Muscle of leg (tissue), 11 donors: ENCODE data around the gene BCO2. TPM values are rescaled to one million over a fixed set of nuclear protein-coding genes. Genes with fewer than 3 reads are reported as not detected.
A peak's percentile ranks its signal among the peaks of the same experiment; 100 is the strongest.

Experiments
- DNase-seq: peaks from one replicate; pipeline ENCODE4 v3.0.0; 2013
- H3K27ac ChIP-seq: one replicate; pipeline ENCODE4 v1.5.1; 2013; ENCODE audit warnings: mild to moderate bottlenecking, low read length, control low read depth
- H3K27me3 ChIP-seq: one replicate; pipeline ENCODE4 v1.6.1; 2013; ENCODE audit warnings: low read length; ENCODE audit not compliant: control insufficient read depth, insufficient read depth
- H3K36me3 ChIP-seq: one replicate; pipeline ENCODE4 v1.6.1; 2013; ENCODE audit warnings: low read length; ENCODE audit not compliant: control insufficient read depth, insufficient read depth
- H3K4me1 ChIP-seq: one replicate; pipeline ENCODE4 v1.6.1; 2013; ENCODE audit warnings: low read length; ENCODE audit not compliant: control insufficient read depth, insufficient read depth
- H3K4me3 ChIP-seq: one replicate; pipeline ENCODE4 v1.5.1; 2013; ENCODE audit warnings: low read length, control low read depth
- H3K9me3 ChIP-seq: replicated peaks from 2 replicates; pipeline ENCODE4 v1.6.1; 2013; ENCODE audit warnings: low read depth, low read length; ENCODE audit not compliant: control insufficient read depth
- WGBS: methylation state at CpG from one replicate; pipeline ENCODE4 v1.1.5; 2013; ENCODE audit warnings: missing lambda C conversion rate; ENCODE audit not compliant: insufficient coverage; 5-methylcytosine and 5-hydroxymethylcytosine counted together
- polyA plus RNA-seq, 8 donors: library from polyadenylated mRNA; unstranded; fragments of 120-200 nt; gene quantifications; one replicate each; pipeline versions ENCODE4 v1.2.1 to v1.2.3, GENCODE V29; 2013; ENCODE audit warnings: inconsistent platforms in 1 of 8, low replicate concordance in 1 of 8; ENCODE audit not compliant: insufficient read length in 8 of 8, insufficient read depth in 1 of 8
- total RNA-seq: library from RNA; stranded (reverse); fragments of 120-200 nt; gene quantifications from one replicate; pipeline ENCODE4 v1.2.4, GENCODE V29; 2013

The BCO2 gene
- total and polyA plus RNA-seq, 9 donors = 5.3 to 13.6 (median 8.3) TPM

DNA sequence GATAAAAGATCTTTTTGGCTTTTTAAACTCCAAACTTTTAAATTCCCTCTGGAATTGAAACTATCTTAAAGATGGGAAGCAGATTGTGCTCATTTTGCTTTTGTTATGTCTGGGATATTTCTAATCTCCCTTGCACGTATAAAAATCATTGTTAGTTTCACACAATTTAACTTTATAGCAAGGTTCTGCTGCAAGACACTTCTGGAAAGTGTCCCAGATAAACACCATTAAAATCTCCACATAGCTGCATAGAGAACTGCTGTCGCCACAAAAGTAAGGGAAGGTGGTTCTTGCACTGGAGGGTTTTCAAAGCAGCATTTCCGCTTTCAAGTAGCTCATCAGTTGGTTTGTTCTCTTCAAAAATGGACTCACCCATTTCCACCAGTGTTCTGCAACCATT, 62.7 kb downstream of the BCO2 start:
- no CpG with 5 or more reads among the region's 3 CpGs for WGBS
- DNase-seq = no peak
- H3K36me3 ChIP-seq = peaks cover 31% of the 10 kb centered on the region

DNA sequence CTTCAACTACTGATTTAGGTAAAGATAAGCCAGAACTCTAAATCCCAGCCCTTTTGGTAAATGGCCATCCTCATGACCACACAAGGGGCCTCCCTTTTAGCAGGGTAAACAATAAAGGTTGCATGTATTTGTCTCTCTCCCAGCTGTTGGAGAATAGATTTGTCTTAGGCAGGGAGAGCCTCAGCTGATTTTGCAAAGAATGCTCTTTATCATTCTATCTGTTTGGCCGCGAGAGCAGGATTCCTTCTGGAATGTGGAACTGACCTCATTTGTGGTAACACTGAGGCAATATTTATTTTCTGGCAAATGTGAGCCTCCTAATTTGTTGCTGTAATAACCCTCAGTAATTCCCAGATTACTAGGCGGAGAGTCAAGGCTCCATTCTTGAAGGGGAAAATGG, 66.2 kb downstream of the BCO2 start:
- Histone ChIP-seq H3K36me3 (peaks cover 21% of the 10 kb centered on the region), H3K27me3 (no peaks in the 10 kb centered on the region), H3K9me3 (peaks cover 3% of the 10 kb centered on the region), H3K4me3 (no peak overlapping the region), H3K4me1 (no peaks in the 10 kb centered on the region), H3K27ac (no peak overlapping the region)
- no peak for DNase-seq
- WGBS = 93% methylated on average over 2 of the region's 3 CpGs

More for the DNA sequence above, 62.7 kb downstream of the BCO2 start:
- Histone ChIP-seq H3K4me1 (no peaks in the 10 kb centered on the region), H3K4me3 (no peak overlapping the region), H3K27me3 (no peaks in the 10 kb centered on the region), H3K27ac (no peak overlapping the region), H3K9me3 (no peaks in the 10 kb centered on the region)

DNA sequence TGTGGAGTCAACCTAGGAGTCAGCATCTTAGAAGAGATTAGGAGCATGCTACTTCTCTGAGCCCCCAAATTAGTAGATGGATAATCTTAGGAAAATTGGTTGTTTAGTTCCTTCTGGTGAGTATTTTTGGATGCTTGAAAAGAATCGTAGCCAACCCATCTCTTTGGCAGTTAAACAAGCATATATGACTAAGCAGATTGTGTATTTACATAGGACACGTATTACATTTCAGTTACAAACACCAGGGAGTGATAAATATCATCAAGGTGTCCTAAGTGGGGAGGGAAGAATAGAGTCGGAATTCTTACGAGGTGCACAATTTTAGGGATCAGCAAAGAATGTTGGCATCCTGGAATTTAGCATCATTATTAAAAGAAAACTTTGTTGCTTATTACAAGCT, 71.9 kb downstream of the BCO2 start:
- WGBS = no CpG with 5 or more reads among the region's 4 CpGs
- DNase-seq = no peak
- no peak overlapping the region for H3K27ac ChIP-seq
- H3K4me3 ChIP-seq = no peak overlapping the region
- H3K27me3 ChIP-seq = no peaks in the 10 kb centered on the region
- H3K36me3 ChIP-seq = no peaks in the 10 kb centered on the region
- H3K9me3 ChIP-seq = peaks cover 3% of the 10 kb centered on the region
- H3K4me1 ChIP-seq = no peaks in the 10 kb centered on the region

DNA sequence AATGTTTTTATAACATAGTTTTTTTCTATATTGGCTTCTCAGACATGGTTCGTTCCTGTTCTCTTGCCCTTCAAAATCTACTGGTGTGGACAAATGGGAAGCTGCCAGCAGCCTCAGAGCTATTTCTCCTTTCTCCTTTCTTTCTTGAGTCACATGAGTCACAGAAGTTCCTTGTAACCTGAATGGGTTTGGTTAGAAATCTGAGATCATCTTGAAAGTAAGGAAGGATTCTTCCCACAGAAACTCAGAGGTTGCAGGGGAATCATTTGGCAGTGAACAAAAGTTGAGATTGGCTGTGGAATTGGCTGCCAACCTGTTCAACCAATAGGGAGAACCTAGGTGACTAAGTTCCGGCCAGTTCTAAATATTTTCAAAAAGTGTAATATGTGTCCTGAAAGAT, 72.9 kb downstream of the BCO2 start:
- Histone ChIP-seq H3K36me3 (no peaks in the 10 kb centered on the region), H3K9me3 (peaks cover 3% of the 10 kb centered on the region), H3K27ac (no peak overlapping the region), H3K27me3 (no peaks in the 10 kb centered on the region), H3K4me1 (no peaks in the 10 kb centered on the region), H3K4me3 (no peak overlapping the region)
- peak; percentile 15 for DNase-seq
- no CpG with 5 or more reads among the region's 2 CpGs for WGBS

DNA sequence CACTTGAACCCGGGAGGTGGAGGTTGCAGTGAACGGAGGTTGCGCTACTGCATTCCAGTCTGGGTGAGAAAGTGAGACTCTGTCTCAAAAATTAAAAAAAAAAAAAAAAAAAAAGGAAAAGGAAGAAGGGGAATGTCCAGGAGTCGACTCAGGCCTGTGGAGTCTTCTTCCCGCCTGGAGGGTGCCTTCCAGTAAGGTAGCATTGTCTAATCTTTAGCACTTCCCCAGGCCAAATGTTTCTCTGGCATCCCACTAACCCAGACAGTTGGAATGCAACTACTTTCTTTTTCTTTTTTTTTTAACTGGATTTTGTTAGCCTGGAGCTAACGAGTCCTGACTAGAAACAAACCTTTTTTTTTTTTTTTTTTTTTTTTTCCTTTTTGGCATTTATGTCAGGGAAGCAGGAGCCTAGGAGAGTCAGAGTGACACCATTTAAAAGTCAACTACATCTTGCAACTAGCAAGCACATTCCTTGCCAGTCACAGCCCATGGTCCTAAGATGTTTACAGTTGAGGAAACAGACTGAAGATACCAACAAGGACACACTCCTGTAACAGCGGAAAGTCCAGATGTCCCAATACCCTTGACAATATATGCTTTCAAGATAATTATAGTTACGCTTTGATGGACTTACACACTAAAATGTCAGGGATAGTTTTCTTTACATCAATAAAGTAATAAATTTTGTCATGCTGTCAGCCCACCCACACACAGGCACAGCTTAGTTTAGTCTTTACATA, 74.7 kb downstream of the BCO2 start:
- DNase-seq = no peak

GRCh38 chr11:112253605-112254242, 78.4 kb downstream of the BCO2 start:
- H3K27me3 ChIP-seq = no peaks in the 10 kb centered on the region
- H3K9me3 ChIP-seq = no peaks in the 10 kb centered on the region
- H3K4me3 ChIP-seq = no peak overlapping the region
- H3K4me1 ChIP-seq = no peaks in the 10 kb centered on the region
- no peak overlapping the region for H3K27ac ChIP-seq
- H3K36me3 ChIP-seq = no peaks in the 10 kb centered on the region
- DNase-seq = no peak
- no CpG with 5 or more reads among the region's 3 CpGs for WGBS

More for the DNA sequence above, 74.7 kb downstream of the BCO2 start:
- H3K4me3 ChIP-seq = no peak overlapping the region
- H3K36me3 ChIP-seq = no peaks in the 10 kb centered on the region
- H3K9me3 ChIP-seq = peaks cover 3% of the 10 kb centered on the region
- H3K27me3 ChIP-seq = no peaks in the 10 kb centered on the region
- WGBS = no CpG with 5 or more reads among the region's 8 CpGs
- H3K4me1 ChIP-seq = no peaks in the 10 kb centered on the region
- no peak overlapping the region for H3K27ac ChIP-seq

DNA sequence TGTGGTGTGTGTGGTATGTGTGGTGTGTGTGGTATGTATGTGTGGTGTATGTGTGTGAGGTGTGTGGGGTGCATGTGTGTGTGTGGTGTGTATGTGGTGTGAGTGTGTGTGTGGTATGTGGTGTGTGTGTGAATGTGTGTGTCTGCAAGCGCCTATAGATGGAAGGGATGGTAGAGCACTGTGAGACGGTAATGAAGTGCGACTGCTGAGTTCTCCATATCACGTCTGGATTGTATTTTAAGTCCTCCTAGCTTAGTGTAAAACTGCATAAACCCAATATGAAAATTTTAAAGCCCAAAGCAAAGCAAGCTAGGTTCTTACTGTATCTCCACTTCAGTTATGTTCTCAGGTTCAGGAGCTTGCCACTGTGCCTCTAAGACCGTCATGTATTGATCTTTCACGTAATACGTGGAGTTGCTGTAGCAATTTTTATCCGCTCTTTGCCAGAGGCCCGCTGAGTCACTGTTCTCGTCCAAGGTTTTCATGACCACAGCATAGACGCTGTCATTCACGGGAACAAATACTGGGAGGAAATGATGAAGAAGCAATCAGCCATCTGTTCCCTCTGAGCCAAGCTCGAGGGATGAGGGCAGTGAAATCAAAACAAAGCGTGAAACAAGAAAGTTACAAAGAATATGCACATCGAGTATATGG, 79.9 kb downstream of the BCO2 start:
- Histone ChIP-seq H3K4me3 (no peak overlapping the region), H3K27me3 (no peaks in the 10 kb centered on the region), H3K4me1 (no peaks in the 10 kb centered on the region), H3K9me3 (no peaks in the 10 kb centered on the region), H3K27ac (no peak overlapping the region), H3K36me3 (no peaks in the 10 kb centered on the region)
- DNase-seq = peak; percentile 26
- WGBS = 10% methylated on average over 7 of the region's 15 CpGs

GRCh38 chr11:112260490-112260889, 85.2 kb downstream of the BCO2 start, which contains the start of gene PLET1:
PLET1 (minus strand) TSS chr11:112260860; CDS start chr11:112260589, 271 bp downstream.
- 100% methylated on average over 1 of the region's 2 CpGs for WGBS
- DNase-seq = no peak

GRCh38 chr11:112265659-112266409, 90.5 kb downstream of the BCO2 start:
- no peaks in the 10 kb centered on the region for H3K9me3 ChIP-seq
- DNase-seq = no peak
- H3K36me3 ChIP-seq = no peaks in the 10 kb centered on the region
- H3K27ac ChIP-seq = no peak overlapping the region
- H3K4me3 ChIP-seq = no peak overlapping the region
- no peaks in the 10 kb centered on the region for H3K27me3 ChIP-seq
- 61% methylated on average over 3 of the region's 11 CpGs for WGBS
- peaks cover 3% of the 10 kb centered on the region for H3K4me1 ChIP-seq

More at GRCh38 chr11:112260490-112260889, 85.2 kb downstream of the BCO2 start, which contains the start of gene PLET1:
- H3K27ac ChIP-seq = no peak within 1 kb of the TSS
- no peaks in the 10 kb centered on the region for H3K4me1 ChIP-seq
- no peaks in the 10 kb centered on the region for H3K27me3 ChIP-seq
- H3K36me3 ChIP-seq = no peaks in the 10 kb centered on the region
- no peaks in the 10 kb centered on the region for H3K9me3 ChIP-seq
- no peak within 1 kb of the TSS for H3K4me3 ChIP-seq

DNA sequence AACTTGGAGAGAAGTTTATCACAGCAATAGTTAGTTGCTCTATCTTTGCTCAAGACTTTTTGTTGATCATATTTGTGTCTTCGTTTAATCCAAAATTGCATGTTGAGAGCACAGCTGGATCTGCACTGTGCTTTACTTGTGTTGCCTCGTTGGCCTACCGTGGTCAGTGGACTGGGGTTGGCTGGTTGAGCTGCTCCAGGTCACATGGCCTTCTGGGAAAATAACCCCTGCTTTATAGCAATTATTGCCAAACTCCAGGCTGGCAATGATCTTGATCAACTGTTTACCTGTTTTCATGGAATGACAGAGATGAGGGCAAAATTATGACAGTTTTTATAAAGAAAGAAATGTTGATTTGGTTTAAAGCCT, 91.1 kb downstream of the BCO2 start:
- no peak for DNase-seq
- H3K36me3 ChIP-seq = no peaks in the 10 kb centered on the region
- H3K4me3 ChIP-seq = no peak overlapping the region
- H3K4me1 ChIP-seq = peaks cover 3% of the 10 kb centered on the region
- 86% methylated on average over 3 of the region's 3 CpGs for WGBS
- H3K9me3 ChIP-seq = no peaks in the 10 kb centered on the region
- H3K27me3 ChIP-seq = no peaks in the 10 kb centered on the region
- no peak overlapping the region for H3K27ac ChIP-seq
